ENCODE measurements around the gene MUSTN1. TPM values are rescaled to one million over a fixed set of nuclear protein-coding genes. Genes with fewer than 3 reads are reported as not detected.

MUSTN1 gene
- total and polyA plus RNA-seq, 2 of the 13 experiments (the other 11 are each of a cell fraction or from before 2014, with no cell fraction given) = 0.84 to 1.4 TPM

GRCh38 chr3:52811452-52812011 is 23.3 kb downstream of the MUSTN1 start:
- Histone ChIP-seq H3K36me3 (replicated peaks in 1 of 2; ENCODE audit: control insufficient read depth in 1 of 2, insufficient read depth in 2 of 2, low read length in 2 of 2) (peaks cover 0 to 3% of the 10 kb centered on the region in 2 experiments; a peak in 2 of 5 replicates), H3K4me2 (ENCODE audit: low read depth, low read length) (peak overlapping the region; percentile 51), H3K4me3 (replicated peaks in 1 of 3; ENCODE audit: insufficient read depth in 1 of 3, low read depth in 2 of 3, low read length in 3 of 3) (peak overlapping the region in 1 of 3 experiments; percentile 31; a peak in 1 of 6 replicates), H3K9me3 (ENCODE audit: low read length) (no peaks in the 10 kb centered on the region), H3K79me2 (ENCODE audit: insufficient read depth, low read length) (no peaks in the 10 kb centered on the region), H3K4me1 (ENCODE audit: insufficient read depth, low read length) (peaks cover 61% of the 10 kb centered on the region), H4K20me1 (ENCODE audit: insufficient read depth, low read length) (no peaks in the 10 kb centered on the region), H2AFZ (ENCODE audit: low read length) (no peak overlapping the region), H3K27ac (ENCODE audit: extremely low read length, insufficient read depth, low read length) (no peak overlapping the region), H3K27me3 (ENCODE audit: control insufficient read depth in 1 of 2, insufficient read depth in 2 of 2, low read length in 2 of 2) (no peaks in the 10 kb centered on the region), H3K9ac (ENCODE audit: insufficient read depth, low read depth, low read length) (no peak overlapping the region)
- ATAC-seq = peak; percentile 56
- ChIA-PET POLR2A (interaction anchor here (0.7 to 4.4 kb wide), 12 partner anchors 9 to 106 kb away, joined by 3 to 18 read pairs (median 6); partner anchors contain the start of genes GLT8D1, ITIH3, NEK4 and SPCS1), CTCF (ENCODE audit: low intra/inter-chr PET ratio, low total read pairs) (no interaction called here)
- FAIRE-seq = peak; percentile 83
- in situ Hi-C loops (cut with HindIII; ENCODE audit: extremely low pct_ligation_motif_present, low pct_unique_long_range_greater_than_20kb) (no loop called here), intact Hi-C loops (cut with micrococcal nuclease; ENCODE audit: unreplicated experiment) (no loop called here)
- DNase-seq (ENCODE audit: low spot score) = peak; percentile 43
- 5% methylated on average over 3 of the region's 7 CpGs for WGBS (ENCODE audit: low lambda C conversion rate)
- no TSS peak for BruUV-seq (replicated peaks)
- TF ChIP-seq ZNF878 (CRISPR knock-in tag; IDR thresholded peaks at IDR 0.05) = no peak
- TF ChIP-seq SIN3A (IDR thresholded peaks at IDR 0.05; ENCODE audit: borderline replicate concordance, low read depth, low read length) = no peak
- 0 out of 2 replicates have a peak, but pooled peaks have one; percentile 13 for TF ChIP-seq IKZF5 (CRISPR knock-in tag; IDR thresholded peaks at IDR 0.05)
- no peak for TF ChIP-seq KMT2A (CRISPR knock-in tag; IDR thresholded peaks at IDR 0.05)
- TF ChIP-seq ZMYM4 (CRISPR knock-in tag; IDR thresholded peaks at IDR 0.05) = peak; percentile 39; the same call in 1 of the 2 replicates
- no peak for TF ChIP-seq ZSCAN21 (CRISPR knock-in tag; IDR thresholded peaks at IDR 0.05; ENCODE audit: borderline replicate concordance)
- no peak for TF ChIP-seq ZSCAN22 (CRISPR knock-in tag; IDR thresholded peaks at IDR 0.05)
- no peak for TF ChIP-seq SAP130 (CRISPR knock-in tag; IDR thresholded peaks at IDR 0.05; ENCODE audit: low read depth)
- no peak for TF ChIP-seq FUBP1 (CRISPR knock-in tag; IDR thresholded peaks at IDR 0.05; ENCODE audit: borderline replicate concordance)
- TF ChIP-seq ZNF784 (CRISPR knock-in tag; IDR thresholded peaks at IDR 0.05; ENCODE audit: borderline replicate concordance) = no peak
- no peak for TF ChIP-seq KLF9 (CRISPR knock-in tag; IDR thresholded peaks at IDR 0.05; ENCODE audit: low read depth)
- TF ChIP-seq ELF3 (CRISPR knock-in tag; IDR thresholded peaks at IDR 0.05) = peak; percentile 52; the same call in 1 of the 2 replicates
- no peak for TF ChIP-seq RFX5 (IDR thresholded peaks at IDR 0.05; ENCODE audit: low read depth, low read length)
- TF ChIP-seq ZNF550 (CRISPR knock-in tag; IDR thresholded peaks at IDR 0.05; ENCODE audit: borderline replicate concordance) = no peak
- TF ChIP-seq ZNF687 (CRISPR knock-in tag; IDR thresholded peaks at IDR 0.05) = peak; percentile 53
- TF ChIP-seq NFATC3 (CRISPR knock-in tag; IDR thresholded peaks at IDR 0.05) = no peak
- no peak for TF ChIP-seq ZNF563 (CRISPR knock-in tag; IDR thresholded peaks at IDR 0.05)
- TF ChIP-seq CEBPG (CRISPR knock-in tag; IDR thresholded peaks at IDR 0.05) = peak; percentile 64; the same call in 1 of the 2 replicates
